Measurements from ENCODE around the gene SLC38A10. TPM values are rescaled to one million over a fixed set of nuclear protein-coding genes. Genes with fewer than 3 reads are reported as not detected.

Gene SLC38A10
- total and polyA plus RNA-seq, 2 of the 13 experiments (the other 11 are each of a cell fraction or from before 2014, with no cell fraction given) = 23.4 to 55.8 TPM

DNA sequence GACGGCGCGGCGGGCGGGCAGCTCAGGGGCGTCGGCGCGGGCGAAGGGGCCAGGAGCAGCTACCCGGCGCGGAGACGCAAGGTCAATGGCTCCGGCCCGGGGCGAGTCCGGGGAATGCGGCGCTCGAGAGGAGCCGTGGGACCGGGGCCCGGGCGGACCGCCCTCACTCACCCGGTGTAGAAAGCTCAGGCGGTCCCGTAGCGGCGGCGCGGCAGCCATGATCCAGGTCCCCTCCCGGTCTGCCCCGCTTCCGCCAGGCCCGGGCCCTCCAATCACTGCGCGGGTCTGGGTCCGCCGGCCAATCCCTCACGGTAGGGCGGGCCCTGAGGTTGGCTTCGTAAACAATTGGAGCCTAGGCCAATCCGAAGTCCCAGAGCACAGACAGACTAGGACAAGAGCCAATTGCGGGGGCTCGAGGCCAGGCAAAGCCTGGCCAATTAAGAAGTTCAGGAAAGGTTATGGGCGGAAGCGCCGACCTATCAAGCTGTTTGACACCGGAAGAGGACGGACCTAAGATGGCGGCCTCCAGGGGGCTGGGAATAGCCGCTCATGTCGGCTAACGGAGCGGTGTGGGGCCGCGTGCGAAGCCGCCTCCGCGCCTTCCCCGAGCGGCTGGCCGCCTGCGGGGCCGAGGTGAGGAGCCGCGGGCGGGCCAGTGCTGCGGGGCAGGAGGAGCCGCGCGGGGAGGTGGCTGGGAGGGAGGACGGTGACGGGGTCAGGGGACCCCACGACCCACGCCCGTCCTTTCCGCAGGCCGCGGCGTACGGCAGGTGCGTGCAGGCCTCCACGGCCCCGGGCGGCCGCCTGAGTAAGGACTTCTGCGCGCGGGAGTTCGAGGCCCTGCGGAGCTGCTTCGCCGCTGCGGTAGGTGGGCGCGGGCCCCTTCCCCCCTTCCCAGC lies 56.0 kb downstream of the SLC38A10 start, which contains the start of the genes NDUFAF8 and TEPSIN (continued):
- TF ChIP-seq, protein P1, sequence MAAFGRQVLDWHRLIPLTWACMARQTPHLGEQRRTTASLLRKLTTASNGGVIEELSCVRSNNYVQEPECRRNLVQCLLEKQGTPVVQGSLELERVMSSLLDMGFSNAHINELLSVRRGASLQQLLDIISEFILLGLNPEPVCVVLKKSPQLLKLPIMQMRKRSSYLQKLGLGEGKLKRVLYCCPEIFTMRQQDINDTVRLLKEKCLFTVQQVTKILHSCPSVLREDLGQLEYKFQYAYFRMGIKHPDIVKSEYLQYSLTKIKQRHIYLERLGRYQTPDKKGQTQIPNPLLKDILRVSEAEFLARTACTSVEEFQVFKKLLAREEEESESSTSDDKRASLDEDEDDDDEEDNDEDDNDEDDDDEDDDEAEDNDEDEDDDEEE (CRISPR knock-in tag; IDR thresholded peaks at IDR 0.05) = no peak; the same call in 1 of the 2 replicates
- peak; percentile 91; the same call in 1 of the 3 replicates for TF ChIP-seq MXI1 (IDR thresholded peaks at IDR 0.05; ENCODE audit: borderline replicate concordance, low read depth, low read length)
- TF ChIP-seq, protein P2, sequence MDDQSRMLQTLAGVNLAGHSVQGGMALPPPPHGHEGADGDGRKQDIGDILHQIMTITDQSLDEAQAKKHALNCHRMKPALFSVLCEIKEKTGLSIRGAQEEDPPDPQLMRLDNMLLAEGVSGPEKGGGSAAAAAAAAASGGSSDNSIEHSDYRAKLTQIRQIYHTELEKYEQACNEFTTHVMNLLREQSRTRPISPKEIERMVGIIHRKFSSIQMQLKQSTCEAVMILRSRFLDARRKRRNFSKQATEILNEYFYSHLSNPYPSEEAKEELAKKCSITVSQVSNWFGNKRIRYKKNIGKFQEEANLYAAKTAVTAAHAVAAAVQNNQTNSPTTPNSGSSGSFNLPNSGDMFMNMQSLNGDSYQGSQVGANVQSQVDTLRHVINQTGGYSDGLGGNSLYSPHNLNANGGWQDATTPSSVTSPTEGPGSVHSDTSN (CRISPR knock-in tag; IDR thresholded peaks at IDR 0.05; ENCODE audit: borderline replicate concordance) = peak; percentile 95
- TF ChIP-seq XRCC5 (optimal IDR thresholded peaks at IDR 0.05; ENCODE audit: low read length) = peak; percentile 67
- peak; percentile 61 to 85 for TF ChIP-seq POLR2A (IDR thresholded peaks at IDR 0.05; ENCODE audit: insufficient read depth in 1 of 2, low read depth in 2 of 2, low read length in 2 of 2)
- peak; percentile 26; the same call in 1 of the 2 replicates for TF ChIP-seq ELF3 (CRISPR knock-in tag; IDR thresholded peaks at IDR 0.05)
- no peak for TF ChIP-seq ZFP1 (CRISPR knock-in tag; IDR thresholded peaks at IDR 0.05)
- peak; percentile 88 for TF ChIP-seq ZSCAN21 (CRISPR knock-in tag; IDR thresholded peaks at IDR 0.05; ENCODE audit: borderline replicate concordance)
- TF ChIP-seq HOXD1 (CRISPR knock-in tag; IDR thresholded peaks at IDR 0.05) = peak; percentile 43; the same call in 1 of the 2 replicates
- peak; percentile 53; the same call in 1 of the 2 replicates for TF ChIP-seq KLF9 (CRISPR knock-in tag; IDR thresholded peaks at IDR 0.05; ENCODE audit: low read depth)
- peak; percentile 64 for TF ChIP-seq SAFB2 (CRISPR knock-in tag; IDR thresholded peaks at IDR 0.05; ENCODE audit: borderline replicate concordance, low read depth)
- peak; percentile 90 for TF ChIP-seq CENPT (CRISPR knock-in tag; IDR thresholded peaks at IDR 0.05; ENCODE audit: low read depth)
- no peak for TF ChIP-seq ZNF672 (CRISPR knock-in tag; IDR thresholded peaks at IDR 0.05)
- peak; percentile 100 for TF ChIP-seq NFYC (CRISPR knock-in tag; IDR thresholded peaks at IDR 0.05)
- TF ChIP-seq NFRKB (IDR thresholded peaks at IDR 0.05) = peak; percentile 84
- TF ChIP-seq RFXAP (CRISPR knock-in tag; IDR thresholded peaks at IDR 0.05; ENCODE audit: borderline replicate concordance) = peak; percentile 39; the same call in 1 of the 2 replicates
- TF ChIP-seq, protein P3, sequence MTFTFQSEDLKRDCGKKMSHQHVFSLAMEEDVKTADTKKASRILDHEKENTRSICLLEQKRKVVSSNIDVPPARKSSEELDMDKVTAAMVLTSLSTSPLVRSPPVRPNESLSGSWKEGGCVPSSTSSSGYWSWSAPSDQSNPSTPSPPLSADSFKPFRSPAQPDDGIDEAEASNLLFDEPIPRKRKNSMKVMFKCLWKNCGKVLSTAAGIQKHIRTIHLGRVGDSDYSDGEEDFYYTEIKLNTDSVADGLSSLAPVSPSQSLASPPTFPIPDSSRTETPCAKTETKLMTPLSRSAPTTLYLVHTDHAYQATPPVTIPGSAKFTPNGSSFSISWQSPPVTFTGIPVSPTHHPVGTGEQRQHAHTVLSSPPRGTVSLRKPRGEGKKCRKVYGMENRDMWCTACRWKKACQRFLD (CRISPR knock-in tag; IDR thresholded peaks at IDR 0.05; ENCODE audit: borderline replicate concordance) = peak; percentile 7; the same call in 1 of the 2 replicates
- TF ChIP-seq SETDB1 (CRISPR knock-in tag; IDR thresholded peaks at IDR 0.05; ENCODE audit: borderline replicate concordance) = no peak
- TF ChIP-seq, protein P4, sequence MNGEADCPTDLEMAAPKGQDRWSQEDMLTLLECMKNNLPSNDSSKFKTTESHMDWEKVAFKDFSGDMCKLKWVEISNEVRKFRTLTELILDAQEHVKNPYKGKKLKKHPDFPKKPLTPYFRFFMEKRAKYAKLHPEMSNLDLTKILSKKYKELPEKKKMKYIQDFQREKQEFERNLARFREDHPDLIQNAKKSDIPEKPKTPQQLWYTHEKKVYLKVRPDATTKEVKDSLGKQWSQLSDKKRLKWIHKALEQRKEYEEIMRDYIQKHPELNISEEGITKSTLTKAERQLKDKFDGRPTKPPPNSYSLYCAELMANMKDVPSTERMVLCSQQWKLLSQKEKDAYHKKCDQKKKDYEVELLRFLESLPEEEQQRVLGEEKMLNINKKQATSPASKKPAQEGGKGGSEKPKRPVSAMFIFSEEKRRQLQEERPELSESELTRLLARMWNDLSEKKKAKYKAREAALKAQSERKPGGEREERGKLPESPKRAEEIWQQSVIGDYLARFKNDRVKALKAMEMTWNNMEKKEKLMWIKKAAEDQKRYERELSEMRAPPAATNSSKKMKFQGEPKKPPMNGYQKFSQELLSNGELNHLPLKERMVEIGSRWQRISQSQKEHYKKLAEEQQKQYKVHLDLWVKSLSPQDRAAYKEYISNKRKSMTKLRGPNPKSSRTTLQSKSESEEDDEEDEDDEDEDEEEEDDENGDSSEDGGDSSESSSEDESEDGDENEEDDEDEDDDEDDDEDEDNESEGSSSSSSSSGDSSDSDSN (CRISPR knock-in tag; IDR thresholded peaks at IDR 0.05) = peak; percentile 62
- peak; percentile 19; the same call in 1 of the 2 replicates for TF ChIP-seq ZNF430 (CRISPR knock-in tag; IDR thresholded peaks at IDR 0.05)
- peak; percentile 75; the same call in 1 of the 2 replicates for TF ChIP-seq CHCHD3 (CRISPR knock-in tag; IDR thresholded peaks at IDR 0.05)
- peak; percentile 88; the same call in 1 of the 2 replicates for TF ChIP-seq IRF9 (CRISPR knock-in tag; IDR thresholded peaks at IDR 0.05; ENCODE audit: borderline replicate concordance)
- peak; percentile 23; the same call in 1 of the 2 replicates for TF ChIP-seq ATF7-NPFF (CRISPR knock-in tag; IDR thresholded peaks at IDR 0.05; ENCODE audit: low read depth)

Data from HepG2 (cell line).